BLaER1 treated with 17β-estradiol and CSF1 and Interleukin-3, amounts not matched to agents 10 nM and 100 nM (cell line): ENCODE results near the gene COL18A1.
"Not testable (repeated sequence)": the region's sequence is repeated elsewhere in the genome, so short reads cannot be mapped to it uniquely, and the experiment has no call there.

Experiments
- H3K27ac ChIP-seq, 11 experiments: shearing (Covaris generic); formaldehyde crosslinking; 2 replicates each; pipeline ENCODE4 v1.8.1; 2022
- H3K27me3 ChIP-seq, 11 experiments: shearing (Covaris generic); formaldehyde crosslinking; 2 replicates each; pipeline ENCODE4 v1.8.1; 2022
- H3K36me3 ChIP-seq, 11 experiments: shearing (Covaris generic); formaldehyde crosslinking; 2 replicates each; pipeline ENCODE4 v1.8.1; 2022
- H3K4me1 ChIP-seq, 10 experiments: shearing (Covaris generic); formaldehyde crosslinking; 2 replicates each; pipeline ENCODE4 v1.8.1; 2022
- H3K4me2 ChIP-seq, 11 experiments: shearing (Covaris generic); formaldehyde crosslinking; 2 replicates each; pipeline ENCODE4 v1.8.1; 2022
- H3K4me3 ChIP-seq, 10 experiments: shearing (Covaris generic); formaldehyde crosslinking; 2 replicates each; pipeline ENCODE4 v1.8.1; 2022
- H3K9ac ChIP-seq, 11 experiments: shearing (Covaris generic); formaldehyde crosslinking; 2 replicates each; pipeline ENCODE4 v1.8.1; 2022
- H3K9me3 ChIP-seq, 11 experiments: shearing (Covaris generic); formaldehyde crosslinking; replicated peaks in 1 of 11; 2 replicates each; pipeline ENCODE4 v1.8.1; 2022
- H4K20me1 ChIP-seq, 11 experiments: shearing (Covaris generic); formaldehyde crosslinking; 2 replicates each; pipeline ENCODE4 v1.8.1; 2022
- Cebpa-rat ChIP-seq, 11 experiments: shearing (Covaris generic); IDR thresholded peaks; 2 replicates each; pipeline ENCODE4 v1.8.1; 2022

COL18A1 gene

GRCh38 chr21:45498646-45499000 lies 93.7 kb downstream of the COL18A1 start:
- H3K4me3 ChIP-seq: no peak overlapping the region
- H3K4me1 ChIP-seq: peaks cover 0 to 38% (median 8%) of the 10 kb centered on the region in 10 experiments; a peak in 14 of 20 replicates
- peaks cover 0 to 44% (median 0%) of the 10 kb centered on the region in 11 experiments; a peak in 10 of 22 replicates for H3K36me3 ChIP-seq
- H3K4me2 ChIP-seq: no peak overlapping the region
- TF ChIP-seq Cebpa-rat (IDR thresholded peaks at IDR 0.05): no peak
- H3K27me3 ChIP-seq: no peaks in the 10 kb centered on the region
- peaks cover 21 to 33% (median 26%) of the 10 kb centered on the region in 11 experiments for H3K9me3 ChIP-seq
- H3K27ac ChIP-seq: no peak overlapping the region
- H3K9ac ChIP-seq: no peak overlapping the region
- H4K20me1 ChIP-seq: peaks cover 0 to 10% (median 0%) of the 10 kb centered on the region in 11 experiments; a peak in 2 of 22 replicates

- TF ChIP-seq Cebpa-rat (IDR thresholded peaks at IDR 0.05): no peak
- H3K27ac ChIP-seq: no peak overlapping the region
Measured at GRCh38 chr21:45499201-45499750, 94.3 kb downstream of the COL18A1 start.

DNA sequence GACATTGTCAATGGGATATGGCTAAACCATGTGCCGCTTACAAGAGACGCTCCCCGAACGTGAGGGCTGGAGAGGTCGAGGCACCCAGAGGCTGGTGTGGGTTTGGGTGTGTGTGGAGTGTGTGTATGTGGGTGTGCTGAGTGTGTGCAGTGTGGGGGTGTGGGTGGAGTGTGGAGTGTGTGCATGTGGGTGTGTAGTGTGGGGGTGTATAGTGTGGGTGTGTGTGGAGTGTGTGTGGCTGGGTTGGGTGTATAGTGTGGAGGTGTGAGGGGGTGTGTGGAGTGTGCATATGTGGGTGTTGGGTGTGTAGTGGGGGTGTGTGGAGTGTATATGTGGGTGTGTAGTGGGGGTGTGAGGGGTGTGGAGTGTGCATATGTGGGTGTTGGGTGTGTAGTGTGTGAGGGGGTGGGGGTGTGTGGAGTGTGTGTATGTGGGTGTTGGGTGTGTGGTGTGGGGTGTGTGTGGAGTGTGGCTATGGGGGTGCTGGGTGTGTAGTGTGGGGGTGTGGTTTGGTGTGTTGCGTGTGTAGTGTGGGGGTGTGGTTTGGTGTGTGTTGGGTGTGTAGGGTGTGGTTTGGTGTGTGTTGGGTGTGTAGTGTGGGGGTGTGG lies 95.1 kb downstream of the COL18A1 start:
- H3K27me3 ChIP-seq: no peaks in the 10 kb centered on the region
- H3K4me1 ChIP-seq: peaks cover 0 to 42% (median 16%) of the 10 kb centered on the region in 10 experiments; a peak in 13 of 20 replicates
- no peak overlapping the region for H3K4me3 ChIP-seq
- H3K36me3 ChIP-seq: peaks cover 0 to 38% (median 0%) of the 10 kb centered on the region in 11 experiments; a peak in 10 of 22 replicates
- TF ChIP-seq Cebpa-rat (IDR thresholded peaks at IDR 0.05): no peak
- H3K27ac ChIP-seq: no peak overlapping the region
- H3K4me2 ChIP-seq: no peak overlapping the region
- H4K20me1 ChIP-seq: peaks cover 0 to 2% (median 0%) of the 10 kb centered on the region in 11 experiments; a peak in 2 of 22 replicates
- H3K9me3 ChIP-seq: peaks cover 21 to 33% (median 26%) of the 10 kb centered on the region in 11 experiments
- no peak overlapping the region for H3K9ac ChIP-seq

More at GRCh38 chr21:45499201-45499750, 94.3 kb downstream of the COL18A1 start:
- Histone ChIP-seq H4K20me1 (peaks cover 0 to 10% (median 0%) of the 10 kb centered on the region in 11 experiments; a peak in 2 of 22 replicates), H3K4me2 (no peak overlapping the region; a peak in 1 of 22 replicates), H3K36me3 (peaks cover 0 to 44% (median 0%) of the 10 kb centered on the region in 11 experiments; a peak in 10 of 22 replicates), H3K27me3 (no peaks in the 10 kb centered on the region), H3K9me3 (peaks cover 21 to 33% (median 26%) of the 10 kb centered on the region in 11 experiments), H3K4me3 (no peak overlapping the region), H3K9ac (no peak overlapping the region), H3K4me1 (peaks cover 0 to 38% (median 10%) of the 10 kb centered on the region in 10 experiments; a peak in 14 of 20 replicates)

DNA sequence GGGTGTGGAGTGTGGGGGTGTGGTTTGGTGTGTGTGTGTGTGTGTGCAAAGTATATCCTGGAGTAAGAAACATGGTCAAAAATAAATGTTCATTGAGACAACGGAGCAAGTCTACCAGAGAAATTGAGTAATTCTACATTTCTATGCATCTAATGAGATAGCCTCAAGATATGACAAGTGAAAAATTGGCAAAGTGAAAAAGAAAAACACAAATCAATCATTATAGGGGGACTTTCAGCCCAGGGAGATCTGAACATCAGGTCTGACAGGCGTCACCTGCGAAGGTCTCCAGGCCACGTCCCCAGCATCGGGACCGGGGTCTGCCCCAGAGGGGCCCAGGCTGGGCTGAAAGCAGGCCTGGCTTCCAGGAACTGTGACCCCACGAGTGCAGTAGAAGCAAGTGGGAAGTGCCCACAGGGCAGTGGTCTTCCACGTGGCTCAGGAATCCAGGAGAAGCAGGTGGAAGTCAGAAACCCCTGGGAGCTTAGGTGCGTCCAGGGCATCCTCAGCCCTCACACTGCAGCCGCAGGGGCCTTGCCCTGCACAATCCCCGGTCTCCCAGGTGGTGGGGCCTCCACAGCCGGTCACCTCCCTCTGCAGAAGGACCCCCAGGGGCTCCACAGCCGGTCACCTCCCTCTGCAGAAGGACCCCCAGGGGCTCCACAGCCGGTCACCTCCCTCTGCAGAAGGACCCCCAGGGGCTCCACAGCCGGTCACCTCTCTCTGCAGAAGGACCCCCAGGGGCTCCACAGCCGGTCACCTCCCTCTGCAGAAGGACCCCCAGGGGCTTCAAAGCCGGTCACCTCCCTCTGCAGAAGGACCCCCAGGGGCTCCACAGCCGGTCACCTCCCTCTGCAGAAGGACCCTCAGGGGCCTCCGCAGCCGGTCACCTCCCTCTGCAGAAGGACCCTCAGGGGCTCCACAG lies 96.4 kb downstream of the COL18A1 start:
- H3K4me1 ChIP-seq: peaks cover 0 to 39% (median 15%) of the 10 kb centered on the region in 10 experiments; a peak in 13 of 20 replicates
- H3K27me3 ChIP-seq, H3K27ac ChIP-seq, H4K20me1 ChIP-seq, H3K4me3 ChIP-seq, H3K9ac ChIP-seq: not testable (repeated sequence)
- peaks cover 0 to 25% (median 0%) of the 10 kb centered on the region in 11 experiments; a peak in 10 of 22 replicates for H3K36me3 ChIP-seq
- peaks cover 21 to 33% (median 26%) of the 10 kb centered on the region in 11 experiments for H3K9me3 ChIP-seq
- H3K4me2 ChIP-seq: 0 out of 22 replicates have a peak overlapping the region, but pooled peaks of 1 of the 11 experiments have one; percentile 7

DNA sequence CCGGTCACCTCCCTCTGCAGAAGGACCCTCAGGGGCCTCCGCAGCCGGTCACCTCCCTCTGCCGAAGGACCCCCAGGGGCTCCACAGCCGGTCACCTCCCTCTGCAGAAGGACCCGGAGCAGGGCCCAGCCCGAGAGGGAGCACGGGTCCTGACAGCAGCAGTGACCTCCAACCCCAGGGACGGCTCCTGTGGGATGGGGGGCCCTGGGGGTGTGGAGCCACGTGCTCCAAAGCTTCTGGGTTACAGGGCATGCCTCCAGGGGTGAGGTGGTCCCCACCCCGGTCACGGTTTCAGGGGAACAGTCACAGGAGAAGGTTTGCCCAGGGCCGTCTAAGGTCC lies 97.0 kb downstream of the COL18A1 start:
- Histone ChIP-seq H3K9me3 (peaks cover 21 to 33% (median 26%) of the 10 kb centered on the region in 11 experiments), H3K27ac (no peak overlapping the region), H4K20me1 (no peaks in the 10 kb centered on the region; a peak in 2 of 22 replicates), H3K4me2 (0 out of 22 replicates have a peak overlapping the region, but pooled peaks of 1 of the 11 experiments have one; percentile 7), H3K36me3 (peaks cover 0 to 19% (median 0%) of the 10 kb centered on the region in 11 experiments; a peak in 10 of 22 replicates), H3K27me3 (no peaks in the 10 kb centered on the region), H3K9ac (no peak overlapping the region), H3K4me1 (peaks cover 0 to 39% (median 15%) of the 10 kb centered on the region in 10 experiments; a peak in 13 of 20 replicates), H3K4me3 (no peak overlapping the region)
- TF ChIP-seq Cebpa-rat (IDR thresholded peaks at IDR 0.05): no peak

DNA sequence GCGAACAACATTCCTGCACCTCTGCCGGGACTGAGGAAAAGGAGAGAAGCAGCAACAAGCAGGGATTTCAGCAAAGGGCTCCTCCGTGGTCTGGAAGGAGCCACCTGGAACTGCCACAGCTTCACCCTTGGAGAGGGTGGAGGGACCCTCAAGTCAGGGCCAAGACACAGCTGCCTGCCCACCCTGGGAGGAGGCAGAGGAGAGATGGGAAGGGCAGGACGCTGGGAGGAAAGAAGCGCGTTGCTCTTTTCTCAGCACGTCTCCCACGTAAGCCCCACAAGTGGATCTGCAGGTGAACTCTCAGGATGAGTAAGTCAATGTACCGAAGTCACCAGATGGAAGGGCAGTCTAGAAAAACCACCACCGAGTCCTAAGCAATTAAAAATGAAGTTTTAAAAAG lies 97.6 kb downstream of the COL18A1 start:
- H4K20me1 ChIP-seq: no peaks in the 10 kb centered on the region; a peak in 2 of 22 replicates
- peaks cover 0 to 13% (median 0%) of the 10 kb centered on the region in 11 experiments; a peak in 10 of 22 replicates for H3K36me3 ChIP-seq
- peaks cover 0 to 39% (median 15%) of the 10 kb centered on the region in 10 experiments; a peak in 13 of 20 replicates for H3K4me1 ChIP-seq
- no peak overlapping the region for H3K4me2 ChIP-seq
- H3K9me3 ChIP-seq: peaks cover 19 to 27% (median 26%) of the 10 kb centered on the region in 11 experiments
- H3K27me3 ChIP-seq: no peaks in the 10 kb centered on the region
- no peak for TF ChIP-seq Cebpa-rat (IDR thresholded peaks at IDR 0.05)
- H3K27ac ChIP-seq: no peak overlapping the region
- H3K4me3 ChIP-seq: no peak overlapping the region
- H3K9ac ChIP-seq: no peak overlapping the region

DNA sequence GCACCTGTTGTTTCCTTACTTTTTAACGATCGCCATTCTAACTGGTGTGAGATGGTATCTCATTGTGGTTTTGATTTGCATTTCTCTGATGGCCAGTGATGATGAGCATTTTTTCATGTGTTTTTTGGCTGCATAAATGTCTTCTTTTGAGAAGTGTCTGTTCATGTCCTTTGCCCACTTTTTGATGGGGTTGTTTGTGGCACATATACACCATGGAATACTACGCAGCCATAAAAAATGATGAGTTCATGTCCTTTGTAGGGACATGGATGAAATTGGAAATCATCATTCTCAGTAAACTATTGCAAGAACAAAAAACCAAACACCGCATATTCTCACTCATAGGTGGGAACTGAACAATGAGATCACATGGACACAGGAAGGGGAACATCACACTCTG lies 98.3 kb downstream of the COL18A1 start:
- not testable (repeated sequence) for H3K27me3 ChIP-seq, H3K4me3 ChIP-seq, H4K20me1 ChIP-seq, H3K9ac ChIP-seq, H3K4me2 ChIP-seq, H3K36me3 ChIP-seq, H3K27ac ChIP-seq
- H3K9me3 ChIP-seq: peaks cover 13 to 21% (median 20%) of the 10 kb centered on the region in 11 experiments
- H3K4me1 ChIP-seq: peaks cover 0 to 39% (median 15%) of the 10 kb centered on the region in 10 experiments; a peak in 13 of 20 replicates

GRCh38 chr21:45504021-45504515 lies 99.1 kb downstream of the COL18A1 start:
- peak overlapping the region in 7 of 11 experiments; percentile 6 to 47 (median 40); a peak in 10 of 22 replicates for H3K4me2 ChIP-seq
- H3K4me1 ChIP-seq: peaks cover 0 to 36% (median 15%) of the 10 kb centered on the region in 10 experiments; a peak in 13 of 20 replicates
- no peak for TF ChIP-seq Cebpa-rat (IDR thresholded peaks at IDR 0.05)

More at GRCh38 chr21:45504021-45504515, 99.1 kb downstream of the COL18A1 start:
- H4K20me1 ChIP-seq: peaks cover 0 to 9% (median 0%) of the 10 kb centered on the region in 11 experiments; a peak in 3 of 22 replicates
- H3K9ac ChIP-seq: no peak overlapping the region
- peaks cover 5 to 13% (median 11%) of the 10 kb centered on the region in 11 experiments for H3K9me3 ChIP-seq
- H3K27me3 ChIP-seq: no peaks in the 10 kb centered on the region
- no peak overlapping the region for H3K27ac ChIP-seq
- H3K4me3 ChIP-seq: no peak overlapping the region
- H3K36me3 ChIP-seq: no peaks in the 10 kb centered on the region
